ENCODE data around the gene AFAP1L1.
A peak's percentile ranks its signal among the peaks of the same experiment; 100 is the strongest.

AFAP1L1 gene

DNA sequence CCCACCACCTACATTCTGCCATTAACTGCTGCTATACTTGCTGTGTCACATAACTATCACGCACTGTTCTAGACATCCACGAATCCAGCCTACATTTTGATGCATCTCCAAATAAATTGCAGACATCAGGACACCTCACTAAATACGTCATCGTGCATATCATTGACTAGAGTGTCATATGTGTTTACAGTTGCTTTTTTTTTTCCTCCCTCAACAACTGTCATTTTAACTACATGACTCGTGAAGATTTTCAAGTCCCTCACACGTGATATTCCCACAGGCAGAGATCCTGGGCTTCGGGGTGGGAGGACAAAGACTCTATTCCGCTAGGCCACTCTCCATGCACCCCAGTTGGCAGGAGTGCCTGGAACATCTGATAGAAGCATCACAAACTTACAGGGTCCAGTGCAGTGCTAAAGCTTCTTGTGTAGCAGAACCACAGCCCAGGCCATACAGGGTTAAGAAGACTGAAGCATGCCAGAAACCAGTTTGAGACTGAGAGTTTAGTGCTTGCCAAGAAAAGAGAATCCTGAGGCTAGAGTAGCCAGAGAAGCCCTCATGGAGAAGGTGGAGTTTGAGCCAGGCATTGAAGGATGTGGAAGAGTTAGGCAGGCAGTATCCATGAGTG lies 87.3 kb downstream of the AFAP1L1 start:
- Mint-ChIP-seq H3K27ac (no peak overlapping the region), H3K27me3 (ENCODE audit: low read depth, poor library complexity) (peaks cover 12% of the 10 kb centered on the region), H3K9me3 (no peaks in the 10 kb centered on the region), H3K4me3 (peak overlapping the region; percentile 90), H3K36me3 (ENCODE audit: low read depth) (peaks cover 18% of the 10 kb centered on the region), H3K4me1 (peaks cover 22% of the 10 kb centered on the region)
- TF ChIP-seq, protein P1, sequence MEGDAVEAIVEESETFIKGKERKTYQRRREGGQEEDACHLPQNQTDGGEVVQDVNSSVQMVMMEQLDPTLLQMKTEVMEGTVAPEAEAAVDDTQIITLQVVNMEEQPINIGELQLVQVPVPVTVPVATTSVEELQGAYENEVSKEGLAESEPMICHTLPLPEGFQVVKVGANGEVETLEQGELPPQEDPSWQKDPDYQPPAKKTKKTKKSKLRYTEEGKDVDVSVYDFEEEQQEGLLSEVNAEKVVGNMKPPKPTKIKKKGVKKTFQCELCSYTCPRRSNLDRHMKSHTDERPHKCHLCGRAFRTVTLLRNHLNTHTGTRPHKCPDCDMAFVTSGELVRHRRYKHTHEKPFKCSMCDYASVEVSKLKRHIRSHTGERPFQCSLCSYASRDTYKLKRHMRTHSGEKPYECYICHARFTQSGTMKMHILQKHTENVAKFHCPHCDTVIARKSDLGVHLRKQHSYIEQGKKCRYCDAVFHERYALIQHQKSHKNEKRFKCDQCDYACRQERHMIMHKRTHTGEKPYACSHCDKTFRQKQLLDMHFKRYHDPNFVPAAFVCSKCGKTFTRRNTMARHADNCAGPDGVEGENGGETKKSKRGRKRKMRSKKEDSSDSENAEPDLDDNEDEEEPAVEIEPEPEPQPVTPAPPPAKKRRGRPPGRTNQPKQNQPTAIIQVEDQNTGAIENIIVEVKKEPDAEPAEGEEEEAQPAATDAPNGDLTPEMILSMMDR (IDR thresholded peaks at IDR 0.05), result no peak
- DNase-seq, result no peak

GRCh38 chr5:149360272-149360671 lies 88.6 kb downstream of the AFAP1L1 start:
- Mint-ChIP-seq H3K36me3 (ENCODE audit: low read depth) (peaks cover 7% of the 10 kb centered on the region), H3K4me1 (peaks cover 26% of the 10 kb centered on the region), H3K9me3 (no peaks in the 10 kb centered on the region), H3K4me3 (no peak overlapping the region), H3K27me3 (ENCODE audit: low read depth, poor library complexity) (peaks cover 12% of the 10 kb centered on the region), H3K27ac (no peak overlapping the region)
- no peak for DNase-seq
- TF ChIP-seq, protein P1 (IDR thresholded peaks at IDR 0.05), result no peak

- TF ChIP-seq, protein P1 (IDR thresholded peaks at IDR 0.05), result no peak
- no peak overlapping the region for H3K27ac Mint-ChIP-seq
- DNase-seq, result no peak
- H3K36me3 Mint-ChIP-seq (ENCODE audit: low read depth), result no peaks in the 10 kb centered on the region
- H3K4me3 Mint-ChIP-seq, result no peak overlapping the region
- H3K4me1 Mint-ChIP-seq, result peaks cover 25% of the 10 kb centered on the region
- H3K27me3 Mint-ChIP-seq (ENCODE audit: low read depth, poor library complexity), result peaks cover 12% of the 10 kb centered on the region
- no peaks in the 10 kb centered on the region for H3K9me3 Mint-ChIP-seq
Measured at GRCh38 chr5:149362541-149362940, 90.9 kb downstream of the AFAP1L1 start.

DNA sequence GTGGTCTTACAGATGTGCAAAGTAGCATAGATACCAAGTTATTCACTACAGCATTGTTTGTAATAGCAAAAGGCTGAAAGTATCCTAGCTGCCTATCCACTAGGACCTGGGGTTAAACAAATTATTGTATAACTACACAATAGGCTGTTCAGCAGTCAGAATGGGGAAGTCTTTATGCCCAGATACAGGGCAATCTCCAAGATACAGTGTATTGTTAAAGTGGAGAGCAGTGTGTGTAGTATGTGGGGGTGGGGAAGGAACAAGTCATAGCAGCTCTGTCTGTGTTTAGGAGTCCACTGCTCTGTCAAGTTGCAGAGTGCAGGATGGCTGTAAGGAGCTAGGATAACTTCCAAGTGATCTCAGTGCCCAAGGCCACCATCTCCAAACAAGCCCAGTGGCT lies 91.7 kb downstream of the AFAP1L1 start:
- no peaks in the 10 kb centered on the region for H3K9me3 Mint-ChIP-seq
- TF ChIP-seq, protein P1 (IDR thresholded peaks at IDR 0.05), result no peak
- no peak overlapping the region for H3K4me3 Mint-ChIP-seq
- DNase-seq, result no peak
- peaks cover 12% of the 10 kb centered on the region for H3K27me3 Mint-ChIP-seq (ENCODE audit: low read depth, poor library complexity)
- no peak overlapping the region for H3K27ac Mint-ChIP-seq
- H3K4me1 Mint-ChIP-seq, result peaks cover 30% of the 10 kb centered on the region
- H3K36me3 Mint-ChIP-seq (ENCODE audit: low read depth), result peaks cover 2% of the 10 kb centered on the region

GRCh38 chr5:149363936-149364335 lies 92.3 kb downstream of the AFAP1L1 start:
- Mint-ChIP-seq H3K4me1 (peaks cover 25% of the 10 kb centered on the region), H3K27ac (no peak overlapping the region), H3K4me3 (no peak overlapping the region), H3K9me3 (no peaks in the 10 kb centered on the region), H3K27me3 (ENCODE audit: low read depth, poor library complexity) (peaks cover 12% of the 10 kb centered on the region), H3K36me3 (ENCODE audit: low read depth) (peaks cover 4% of the 10 kb centered on the region)
- TF ChIP-seq, protein P1 (IDR thresholded peaks at IDR 0.05), result no peak
- DNase-seq, result no peak

DNA sequence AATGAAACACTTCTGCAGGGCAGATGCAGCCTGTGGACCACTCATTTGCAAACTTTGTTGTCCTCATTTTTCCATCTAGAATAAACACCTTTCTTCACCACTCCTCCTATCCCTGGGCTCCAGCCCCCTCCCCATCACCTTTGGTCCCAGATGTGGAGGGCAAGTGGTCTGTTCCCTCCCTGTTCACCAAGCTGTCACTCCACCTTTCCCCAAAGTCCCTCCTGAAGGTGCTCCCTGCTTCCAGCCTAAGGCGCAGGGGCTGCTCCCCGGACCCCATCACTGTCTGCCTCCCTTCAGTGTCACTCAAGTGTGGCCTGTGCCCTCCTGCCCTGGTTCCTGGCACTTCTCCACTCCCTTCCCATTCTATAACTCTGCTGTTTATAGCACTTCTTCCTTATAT lies 93.1 kb downstream of the AFAP1L1 start:
- Mint-ChIP-seq H3K4me3 (no peak overlapping the region), H3K27me3 (ENCODE audit: low read depth, poor library complexity) (peaks cover 7% of the 10 kb centered on the region), H3K36me3 (ENCODE audit: low read depth) (peaks cover 4% of the 10 kb centered on the region), H3K9me3 (no peaks in the 10 kb centered on the region), H3K27ac (no peak overlapping the region), H3K4me1 (peaks cover 22% of the 10 kb centered on the region)
- TF ChIP-seq, protein P1 (IDR thresholded peaks at IDR 0.05), result no peak
- DNase-seq, result no peak

All from nephron progenitor cell (in vitro differentiated cells).